HEK293T (cell line): Measurements from ENCODE around the gene KBTBD13.

Experiments used
- BHLHE40 ChIP-seq: fragments of 450-650 bp; IDR thresholded peaks from 2 replicates; pipeline ENCODE4 v1.6.1; 2016; ENCODE audit warnings: mild to moderate bottlenecking, moderate library complexity, borderline replicate concordance
- ELF4 ChIP-seq: fragments of 450-650 bp; IDR thresholded peaks from 2 replicates; pipeline ENCODE4 v1.6.1; 2017; ENCODE audit warnings: antibody characterized with exemption
- FOXK2 ChIP-seq: fragments of 450-650 bp; IDR thresholded peaks from 2 replicates; pipeline ENCODE4 v1.6.1; 2016; ENCODE audit warnings: mild to moderate bottlenecking
- HDGF ChIP-seq: fragments of 450-650 bp; IDR thresholded peaks from 2 replicates; pipeline ENCODE4 v1.6.1; 2017; ENCODE audit warnings: antibody characterized with exemption, borderline replicate concordance
- L3MBTL2 ChIP-seq: fragments of 450-650 bp; conservative IDR thresholded peaks from 2 replicates; pipeline ENCODE4 v1.6.1; 2016; ENCODE audit warnings: mild to moderate bottlenecking
- TARDBP ChIP-seq: fragments of 450-650 bp; IDR thresholded peaks from 2 replicates; pipeline ENCODE4 v1.6.1; 2016

- no peak for TF ChIP-seq L3MBTL2
- TF ChIP-seq ELF4: no peak
- no peak for TF ChIP-seq HDGF
- no peak for TF ChIP-seq BHLHE40
- TF ChIP-seq FOXK2: no peak
- no peak for TF ChIP-seq TARDBP
Observed at GRCh38 chr15:65066001-65066634, 10.4 kb upstream of the KBTBD13 start.
